ENCODE measurements around the gene TRIP6.
A peak's percentile ranks its signal among the peaks of the same experiment; 100 is the strongest.

The TRIP6 gene

GRCh38 chr7:100874300-100874576 lies 7.1 kb downstream of the TRIP6 start:
- DNase-seq: no peak

GRCh38 chr7:100874577-100875355 lies 7.6 kb downstream of the TRIP6 start, which contains the start of gene SRRT:
TSS of gene SRRT (plus strand) at chr7:100875103. CDS start at chr7:100875591, 488 bp downstream.
- peak; percentile 100 for DNase-seq

DNA sequence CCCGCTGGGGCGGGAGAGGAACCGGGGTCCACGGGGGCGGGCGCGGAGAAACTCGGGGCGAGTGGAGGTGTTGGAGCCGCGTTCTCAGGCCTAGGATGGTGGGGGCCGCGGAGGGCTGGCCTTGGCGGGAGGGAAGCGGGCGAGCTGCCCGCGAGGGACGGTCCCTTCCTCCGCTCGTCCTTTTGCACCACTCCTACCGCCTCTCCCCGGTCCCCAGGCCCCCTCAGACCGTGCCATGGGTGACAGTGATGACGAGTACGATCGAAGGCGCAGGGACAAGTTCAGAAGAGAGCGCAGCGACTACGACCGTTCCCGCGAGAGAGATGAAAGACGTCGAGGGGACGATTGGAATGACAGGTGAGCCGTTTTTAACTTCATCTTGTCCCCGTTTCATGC lies 8.2 kb downstream of the TRIP6 start:
- peak; percentile 66 for DNase-seq

GRCh38 chr7:100878013-100878412 lies 10.8 kb downstream of the TRIP6 start:
- DNase-seq: no peak

- DNase-seq: no peak
Observed at GRCh38 chr7:100878685-100879084, 11.5 kb downstream of the TRIP6 start.

- peak; percentile 44 for DNase-seq
Observed at GRCh38 chr7:100879685-100880261, 12.6 kb downstream of the TRIP6 start.

GRCh38 chr7:100880645-100881044 lies 13.5 kb downstream of the TRIP6 start:
- no peak for DNase-seq

DNA sequence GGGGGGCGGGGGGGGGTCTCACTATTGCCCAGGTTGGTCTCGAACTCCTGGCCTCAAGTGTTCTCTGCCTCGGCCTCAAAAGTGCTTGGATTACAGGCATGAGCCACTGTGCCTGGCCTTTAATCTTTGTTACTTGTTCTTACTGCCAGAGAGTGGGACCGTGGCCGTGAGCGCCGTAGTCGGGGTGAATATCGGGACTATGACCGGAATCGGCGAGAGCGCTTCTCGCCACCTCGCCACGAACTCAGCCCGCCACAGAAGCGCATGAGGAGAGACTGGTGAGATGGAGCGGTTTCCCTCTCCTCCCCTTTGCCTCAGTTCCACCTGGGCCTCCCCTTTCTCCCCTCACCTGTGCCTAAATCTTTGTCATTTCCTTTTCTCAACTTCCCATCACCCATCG lies 13.9 kb downstream of the TRIP6 start:
- no peak for DNase-seq

DNA sequence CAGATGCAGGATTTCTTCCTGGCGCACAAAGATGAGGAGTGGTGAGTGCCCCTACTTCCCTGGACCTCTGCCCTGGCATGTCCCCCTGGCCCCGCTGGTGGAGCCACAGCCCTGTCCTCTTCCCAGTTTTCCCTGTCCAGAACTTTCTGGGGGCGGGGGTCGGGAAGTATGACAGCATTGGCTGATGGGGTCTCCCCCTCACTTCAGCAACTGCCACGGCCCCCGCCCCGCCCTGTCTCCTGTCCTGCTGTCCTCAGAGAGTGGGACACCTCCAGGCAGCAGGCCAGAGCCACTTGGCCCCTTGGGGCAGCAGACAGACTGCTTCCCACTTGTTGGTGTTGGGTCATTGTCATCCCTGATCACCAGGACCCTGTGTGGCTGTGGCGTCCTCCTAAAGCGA lies 15.0 kb downstream of the TRIP6 start:
- DNase-seq: no peak

GRCh38 chr7:100882785-100883526 lies 15.8 kb downstream of the TRIP6 start:
- no peak for DNase-seq

DNA sequence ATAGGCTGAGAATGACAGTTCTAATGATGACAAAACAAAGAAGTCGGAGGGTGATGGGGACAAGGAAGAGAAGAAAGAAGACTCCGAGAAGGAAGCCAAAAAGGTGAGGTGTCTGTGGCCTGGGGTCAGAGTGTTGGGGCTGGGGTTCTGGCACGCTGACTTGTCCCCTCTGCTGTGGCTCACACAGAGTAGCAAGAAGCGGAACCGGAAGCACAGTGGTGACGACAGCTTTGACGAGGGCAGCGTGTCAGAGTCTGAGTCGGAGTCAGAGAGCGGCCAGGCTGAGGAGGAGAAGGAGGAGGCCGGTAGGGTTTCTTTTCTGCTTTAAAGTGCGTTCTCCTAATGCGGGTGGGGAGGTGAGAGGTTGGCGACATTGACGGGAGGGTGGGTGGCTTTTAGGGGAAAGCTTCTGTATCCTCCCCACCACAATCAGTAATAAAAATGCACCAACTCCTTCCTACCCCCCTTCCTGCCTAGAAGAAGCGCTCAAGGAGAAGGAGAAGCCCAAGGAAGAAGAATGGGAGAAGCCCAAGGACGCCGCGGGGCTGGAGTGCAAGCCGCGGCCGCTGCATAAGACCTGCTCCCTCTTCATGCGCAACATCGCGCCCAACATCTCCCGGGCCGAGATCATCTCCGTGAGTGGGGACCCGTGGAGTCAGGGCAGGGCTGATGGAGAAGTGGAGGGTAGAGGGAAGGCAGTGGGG lies 17.7 kb downstream of the TRIP6 start:
- no peak for DNase-seq

DNA sequence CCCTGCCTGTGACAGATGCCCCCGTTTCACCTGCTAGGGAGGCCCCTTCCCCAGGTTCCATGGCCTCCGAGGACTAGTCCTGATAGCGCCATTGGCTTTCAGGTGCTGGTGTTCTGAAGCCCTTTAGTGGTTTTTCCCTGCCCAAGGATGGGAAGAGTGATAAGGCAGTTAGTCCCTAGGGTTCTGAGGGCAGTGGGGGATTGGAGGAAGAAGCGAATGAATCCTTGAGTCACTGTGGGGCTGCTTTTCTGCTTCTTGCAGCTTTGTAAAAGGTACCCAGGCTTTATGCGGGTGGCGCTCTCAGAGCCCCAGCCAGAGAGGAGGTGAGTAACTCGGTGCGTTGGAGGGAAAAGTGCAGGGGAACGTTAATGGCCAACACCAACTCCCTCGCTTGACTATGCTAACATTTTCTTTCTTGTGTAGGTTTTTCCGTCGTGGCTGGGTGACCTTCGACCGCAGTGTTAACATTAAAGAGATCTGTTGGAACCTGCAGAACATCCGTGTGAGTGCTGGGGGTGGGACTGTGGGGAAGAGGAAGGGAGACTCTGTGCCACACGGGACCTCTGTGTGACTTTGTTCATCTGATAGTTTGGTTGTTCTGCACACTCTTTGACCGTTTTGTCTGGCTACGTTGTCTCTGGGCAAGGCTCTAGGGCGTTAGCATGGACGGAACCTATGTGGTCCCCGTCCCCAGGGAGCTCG lies 18.4 kb downstream of the TRIP6 start:
- DNase-seq: no peak

GRCh38 chr7:100886142-100886935 lies 19.2 kb downstream of the TRIP6 start:
- no peak for DNase-seq

GRCh38 chr7:100886936-100887515 lies 19.8 kb downstream of the TRIP6 start:
- DNase-seq: no peak

- DNase-seq: no peak
Observed at GRCh38 chr7:100887516-100888290, 20.5 kb downstream of the TRIP6 start.

DNA sequence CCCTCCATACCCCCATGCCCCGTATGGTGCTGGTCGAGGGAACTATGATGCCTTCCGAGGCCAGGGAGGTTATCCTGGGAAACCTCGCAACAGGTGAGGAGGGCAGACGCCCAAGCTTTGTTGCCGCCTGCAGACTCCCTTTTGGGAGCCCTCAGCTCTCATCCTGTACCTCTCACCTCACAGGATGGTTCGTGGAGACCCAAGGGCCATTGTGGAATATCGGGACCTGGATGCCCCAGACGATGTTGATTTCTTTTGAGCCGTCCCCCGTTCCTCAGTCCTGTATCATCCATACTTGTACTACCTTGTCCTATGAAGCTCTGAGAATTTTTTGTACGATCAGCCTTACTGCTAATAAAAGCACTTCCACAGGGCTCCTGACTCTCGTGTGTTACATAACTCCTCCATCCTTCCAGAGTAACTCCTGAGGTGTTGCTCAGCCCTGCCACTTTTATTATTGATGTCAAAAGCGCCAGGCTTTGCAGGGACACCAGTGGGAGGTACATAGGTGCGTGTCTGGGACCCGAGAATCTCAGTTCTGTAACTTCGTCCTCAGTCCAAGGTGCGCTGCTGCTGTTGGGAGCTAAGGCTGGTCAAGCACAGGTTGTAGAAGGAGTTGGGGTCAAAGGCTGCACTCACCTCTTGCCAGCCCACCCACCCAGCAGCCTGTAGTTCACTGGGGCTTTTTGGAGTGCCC lies 21.3 kb downstream of the TRIP6 start:
- DNase-seq: no peak

- peak; percentile 30 for DNase-seq
Observed at GRCh38 chr7:100888988-100889750, 22.0 kb downstream of the TRIP6 start, which contains the start of gene UFSP1. TSS of gene UFSP1 (minus strand) at chr7:100889715. CDS start at chr7:100889271, 444 bp downstream.

DNA sequence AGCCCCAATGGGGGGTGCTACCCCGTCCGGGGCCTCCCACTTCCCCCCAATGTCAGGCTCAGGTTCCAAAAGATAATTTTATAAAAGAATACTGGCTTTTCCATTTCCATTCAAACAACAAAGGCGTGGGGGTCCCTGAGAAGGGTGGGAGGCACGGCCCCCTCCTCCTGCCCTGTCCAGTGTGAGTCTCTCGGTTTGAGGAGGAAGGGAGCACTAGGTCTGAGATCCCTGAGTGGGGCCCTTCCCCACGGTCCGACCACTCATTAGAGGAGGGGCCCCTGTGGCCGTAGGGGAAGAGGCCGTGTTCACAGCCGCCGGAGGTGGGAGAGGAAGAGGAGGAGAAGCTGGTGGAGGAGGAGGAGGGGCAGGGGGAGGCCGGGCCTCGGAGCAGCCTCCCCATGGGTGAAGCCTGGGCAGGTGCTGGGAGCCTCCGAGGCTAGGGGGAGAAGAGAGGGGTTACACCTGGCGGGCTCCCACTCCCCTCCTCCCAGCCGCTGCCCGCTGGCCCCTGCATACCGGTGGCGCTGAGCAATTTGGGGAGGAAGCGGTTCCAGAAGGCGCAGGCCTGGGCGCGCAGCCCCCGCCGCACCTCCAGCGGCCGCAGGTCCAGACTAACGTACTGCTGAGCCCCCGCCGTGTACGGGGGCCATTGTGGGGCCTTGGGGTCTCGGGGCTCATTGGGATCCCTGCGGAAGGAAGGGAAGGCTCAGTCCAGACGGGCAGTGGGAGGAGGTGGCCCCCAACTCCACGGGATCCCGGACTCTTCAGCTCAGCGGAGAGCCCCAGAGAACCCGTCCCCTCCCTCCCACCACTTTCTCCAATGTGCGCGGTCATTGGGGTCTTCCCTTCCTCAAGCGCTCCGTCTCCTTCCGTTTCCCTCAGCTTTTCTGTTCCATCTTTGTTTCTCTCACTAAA lies 23.7 kb downstream of the TRIP6 start:
- DNase-seq: no peak
